HepG2 (cell line): ENCODE results near the gene SMLR1. TPM values are rescaled to one million over a fixed set of nuclear protein-coding genes. Genes with fewer than 3 reads are reported as not detected.

Experiments
- CCDC6 ChIP-seq: sonication (generic); formaldehyde crosslinking; IDR thresholded peaks from 2 replicates; pipeline ENCODE4 v1.8.1; 2022; ENCODE audit warnings: mild to moderate bottlenecking, missing genetic modification reagents, moderate library complexity
- FOSL2 ChIP-seq: sonication (generic); formaldehyde crosslinking; IDR thresholded peaks from 2 replicates; pipeline ENCODE4 v1.4.0; 2020; ENCODE audit warnings: missing genetic modification reagents
- GABPB1 ChIP-seq: IDR thresholded peaks from 2 replicates; pipeline ENCODE4 v1.6.1; 2016; ENCODE audit warnings: mild to moderate bottlenecking, missing genetic modification reagents, moderate library complexity, missing compliant biosample characterization
- KMT2B ChIP-seq: IDR thresholded peaks from 2 replicates; pipeline ENCODE4 v1.6.1; 2016; ENCODE audit warnings: missing genetic modification reagents, missing compliant biosample characterization
- NONO ChIP-seq, 2 experiments: fragments of 450-650 bp in 1 of 2; sonication (generic) in 1 of 2; formaldehyde crosslinking in 1 of 2; IDR thresholded peaks in 1 of 2; conservative IDR thresholded peaks in 1 of 2; 2 replicates each; pipeline versions ENCODE4 v1.6.1 to v1.8.0; 2017 to 2022; ENCODE audit warnings: mild to moderate bottlenecking in 1 of 2, missing genetic modification reagents in 1 of 2, moderate library complexity in 1 of 2
- NR2C2 ChIP-seq: sonication (generic); formaldehyde crosslinking; IDR thresholded peaks from 2 replicates; pipeline ENCODE4 v1.4.0; 2020; ENCODE audit warnings: missing genetic modification reagents, mild to moderate bottlenecking, moderate library complexity, borderline replicate concordance
- ONECUT2 ChIP-seq: sonication (generic); formaldehyde crosslinking; IDR thresholded peaks from 2 replicates; pipeline ENCODE4 v1.4.0; 2020; ENCODE audit warnings: missing genetic modification reagents
- PAX8 ChIP-seq: sonication (generic); formaldehyde crosslinking; IDR thresholded peaks from 2 replicates; pipeline ENCODE4 v1.8.0; 2022; ENCODE audit warnings: mild to moderate bottlenecking, missing genetic modification reagents, borderline replicate concordance
- RARA ChIP-seq: IDR thresholded peaks from 2 replicates; pipeline ENCODE4 v1.6.1; 2016; ENCODE audit warnings: missing genetic modification reagents, missing compliant biosample characterization
- RARG ChIP-seq: sonication (generic); formaldehyde crosslinking; IDR thresholded peaks from 2 replicates; pipeline ENCODE4 v1.4.0; 2020; ENCODE audit warnings: low read depth, mild to moderate bottlenecking, missing genetic modification reagents
- ZNF253 ChIP-seq: sonication (generic); formaldehyde crosslinking; IDR thresholded peaks from 2 replicates; pipeline ENCODE4 v1.8.0; 2022; ENCODE audit warnings: mild to moderate bottlenecking, missing genetic modification reagents, borderline replicate concordance
- ZNF337 ChIP-seq: sonication (generic); formaldehyde crosslinking; IDR thresholded peaks from 2 replicates; pipeline ENCODE4 v1.5.1; 2020; ENCODE audit warnings: missing genetic modification reagents, low read depth, mild to moderate bottlenecking, borderline replicate concordance
- ZNF569 ChIP-seq: sonication (generic); formaldehyde crosslinking; IDR thresholded peaks from 2 replicates; pipeline ENCODE4 v1.5.0; 2020; ENCODE audit warnings: mild to moderate bottlenecking, missing genetic modification reagents, moderate library complexity, borderline replicate concordance
- ZNF609 ChIP-seq: sonication (generic); formaldehyde crosslinking; IDR thresholded peaks from 2 replicates; pipeline ENCODE4 v1.4.0; 2020; ENCODE audit warnings: mild to moderate bottlenecking, missing genetic modification reagents, borderline replicate concordance
- ZNF678 ChIP-seq: sonication (generic); formaldehyde crosslinking; IDR thresholded peaks from 2 replicates; pipeline ENCODE4 v1.4.0; 2020; ENCODE audit warnings: mild to moderate bottlenecking, missing genetic modification reagents
- ZNF7 ChIP-seq: IDR thresholded peaks from 2 replicates; pipeline ENCODE4 v1.6.1; 2016; ENCODE audit warnings: missing biosample characterization, missing genetic modification reagents
- ZNF747 ChIP-seq: sonication (generic); formaldehyde crosslinking; IDR thresholded peaks from 2 replicates; pipeline ENCODE4 v1.8.1; 2023; ENCODE audit warnings: missing genetic modification reagents, mild to moderate bottlenecking, borderline replicate concordance
- polyA plus RNA-seq, 8 experiments: library from polyadenylated mRNA; depleted of rRNA in 3 of 8; stranded (reverse) in 7 of 8; unstranded in 1 of 8; fragments of >200 nt; fragmentation: Illumina TruSeq in 4 of 8; extraction: Trizol in 4 of 8; gene quantifications; 2 replicates each; pipeline versions ENCODE4 v1.2.1 to v1.2.3, GENCODE V29; 2011 to 2016; ENCODE audit warnings: low read depth in 4 of 8, missing spikeins in 1 of 8, mixed read lengths in 1 of 8; ENCODE audit not compliant: insufficient read depth in 1 of 8
- total RNA-seq, 5 experiments: library from RNA; depleted of rRNA; stranded (reverse); fragments of >200 nt; fragmentation: Illumina TruSeq; extraction: Trizol; gene quantifications; 2 replicates each; pipeline ENCODE4 v1.2.3, GENCODE V29; 2016; ENCODE audit warnings: low read depth in 1 of 5
- TF ChIP-seq, protein P1 (sequence below): sonication (generic); formaldehyde crosslinking; IDR thresholded peaks from 2 replicates; pipeline ENCODE4 v1.4.0; 2020; ENCODE audit warnings: low read depth, mild to moderate bottlenecking, missing genetic modification reagents

Gene SMLR1
- total and polyA plus RNA-seq, 2 of the 13 experiments (the other 11 are each of a cell fraction or from before 2014, with no cell fraction given): 41.8 to 104 TPM

GRCh38 chr6:130826442-130827246 is 562 bp upstream of the SMLR1 start (continued):
- no peak; the same call in 1 of the 2 replicates for TF ChIP-seq GABPB1 (CRISPR knock-in tag)
- no peak; the same call in 1 of the 2 replicates for TF ChIP-seq ZNF747 (CRISPR knock-in tag)
- TF ChIP-seq ZNF7 (CRISPR knock-in tag): no peak
- peak; percentile 47; the same call in 1 of the 2 replicates for TF ChIP-seq NR2C2 (CRISPR knock-in tag)
- TF ChIP-seq PAX8 (CRISPR knock-in tag): 0 out of 2 replicates have a peak, but pooled peaks have one; percentile 72
- no peak for TF ChIP-seq KMT2B (CRISPR knock-in tag)
- TF ChIP-seq ZNF253 (CRISPR knock-in tag): no peak
- no peak for TF ChIP-seq NONO (IDR thresholded peaks at IDR 0.05)
- TF ChIP-seq NONO (CRISPR knock-in tag; conservative IDR thresholded peaks at IDR 0.05): 0 out of 2 replicates have a peak, but pooled peaks have one; percentile 41
- TF ChIP-seq CCDC6 (CRISPR knock-in tag): peak; percentile 33; the same call in 1 of the 2 replicates
- TF ChIP-seq ONECUT2 (CRISPR knock-in tag): peak; percentile 16; the same call in 1 of the 2 replicates
- TF ChIP-seq, protein P1, sequence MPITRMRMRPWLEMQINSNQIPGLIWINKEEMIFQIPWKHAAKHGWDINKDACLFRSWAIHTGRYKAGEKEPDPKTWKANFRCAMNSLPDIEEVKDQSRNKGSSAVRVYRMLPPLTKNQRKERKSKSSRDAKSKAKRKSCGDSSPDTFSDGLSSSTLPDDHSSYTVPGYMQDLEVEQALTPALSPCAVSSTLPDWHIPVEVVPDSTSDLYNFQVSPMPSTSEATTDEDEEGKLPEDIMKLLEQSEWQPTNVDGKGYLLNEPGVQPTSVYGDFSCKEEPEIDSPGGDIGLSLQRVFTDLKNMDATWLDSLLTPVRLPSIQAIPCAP: no peak
- peak; percentile 14; the same call in 1 of the 2 replicates for TF ChIP-seq FOSL2
- 0 out of 2 replicates have a peak, but pooled peaks have one; percentile 25 for TF ChIP-seq RARG (CRISPR knock-in tag)
- no peak for TF ChIP-seq ZNF337 (CRISPR knock-in tag)
- no peak for TF ChIP-seq ZNF678 (CRISPR knock-in tag)
- TF ChIP-seq RARA (CRISPR knock-in tag): peak; percentile 59; the same call in 1 of the 2 replicates
- 0 out of 2 replicates have a peak, but pooled peaks have one; percentile 0 for TF ChIP-seq ZNF569 (CRISPR knock-in tag)
- peak; percentile 56; the same call in 1 of the 2 replicates for TF ChIP-seq ZNF609
